Upper lobe of right lung (tissue), 1 donor: ENCODE measurements around the gene RBPJL. TPM values are rescaled to one million over a fixed set of nuclear protein-coding genes. Genes with fewer than 3 reads are reported as not detected.

ENCODE experiments used
- ATAC-seq: fragments of 200-7000 bp; cut with Tn5 transposase; one replicate; pipeline ENCODE4 v1.9.1; 2020; ENCODE audit warnings: mild to moderate bottlenecking, moderate library complexity
- DNase-seq: peaks from one replicate; pipeline ENCODE4 v3.0.0-alpha.2; 2020
- H3K27ac ChIP-seq: fragments of 200-600 bp; one replicate; pipeline ENCODE4 v1.8.0; 2022
- H3K27me3 ChIP-seq: fragments of 200-600 bp; one replicate; pipeline ENCODE4 v1.8.0; 2022; ENCODE audit warnings: mild to moderate bottlenecking
- H3K36me3 ChIP-seq: fragments of 200-600 bp; one replicate; pipeline ENCODE4 v1.8.0; 2022
- H3K4me1 ChIP-seq: fragments of 200-600 bp; one replicate; pipeline ENCODE4 v1.8.0; 2022
- H3K4me3 ChIP-seq: fragments of 200-600 bp; one replicate; pipeline ENCODE4 v1.8.0; 2022; ENCODE audit warnings: mild to moderate bottlenecking
- H3K9me3 ChIP-seq: fragments of 200-600 bp; one replicate; pipeline ENCODE4 v1.8.0; 2022
- CTCF ChIP-seq: fragments of 200-600 bp; IDR thresholded peaks from one replicate; pipeline ENCODE4 v1.8.0; 2022; ENCODE audit warnings: antibody characterized with exemption
- intact Hi-C: fragments of 100-400 bp; cut with DNase I; formaldehyde crosslinking; loops from one replicate; pipeline ENCODE4 v1.11.0; 2022
- total RNA-seq: library from RNA; stranded (reverse); fragmentation: NEBNext Ultra II Directional; extraction: Animal tissue kit (Norgen Biotek cat#: 25700); gene quantifications from one replicate; pipeline ENCODE4 v1.2.1, GENCODE V29; 2021
- donor health status: DM: no; HTN: yes; CAD: no; lungs with severe emphysema.

The RBPJL gene
- total RNA-seq, 1 donor from 2014 or later: not detected

GRCh38 chr20:45288860-45289259 lies 17.8 kb upstream of the RBPJL start:
- ATAC-seq: no peak
- no peak overlapping the region for H3K4me3 ChIP-seq
- intact Hi-C loops: no loop called here
- H3K27me3 ChIP-seq: peaks cover 3% of the 10 kb centered on the region
- TF ChIP-seq CTCF: no peak
- no peaks in the 10 kb centered on the region for H3K9me3 ChIP-seq
- peaks cover 10% of the 10 kb centered on the region for H3K4me1 ChIP-seq
- H3K27ac ChIP-seq: no peak overlapping the region
- DNase-seq: no peak
- H3K36me3 ChIP-seq: no peaks in the 10 kb centered on the region

- no peak overlapping the region for H3K4me3 ChIP-seq
- no peak for TF ChIP-seq CTCF
- no peaks in the 10 kb centered on the region for H3K9me3 ChIP-seq
- H3K36me3 ChIP-seq: no peaks in the 10 kb centered on the region
- intact Hi-C loops: no loop called here
- no peak for DNase-seq
- no peak overlapping the region for H3K27ac ChIP-seq
- peaks cover 3% of the 10 kb centered on the region for H3K27me3 ChIP-seq
- no peak for ATAC-seq
- H3K4me1 ChIP-seq: peaks cover 10% of the 10 kb centered on the region
Measured at GRCh38 chr20:45289942-45290676, 16.5 kb upstream of the RBPJL start.

GRCh38 chr20:45290677-45291355 lies 15.8 kb upstream of the RBPJL start:
- no peak overlapping the region for H3K27ac ChIP-seq
- H3K9me3 ChIP-seq: no peaks in the 10 kb centered on the region
- intact Hi-C loops: no loop called here
- ATAC-seq (peak; percentile 85), DNase-seq (peak; percentile 85)
- peak; percentile 89 for TF ChIP-seq CTCF
- H3K27me3 ChIP-seq: peaks cover 3% of the 10 kb centered on the region
- H3K4me3 ChIP-seq: no peak overlapping the region
- H3K4me1 ChIP-seq: peaks cover 10% of the 10 kb centered on the region
- no peaks in the 10 kb centered on the region for H3K36me3 ChIP-seq

- TF ChIP-seq CTCF: no peak
- Histone ChIP-seq H3K27ac (no peak overlapping the region), H3K4me3 (no peak overlapping the region), H3K9me3 (no peaks in the 10 kb centered on the region), H3K4me1 (peaks cover 10% of the 10 kb centered on the region), H3K27me3 (peaks cover 3% of the 10 kb centered on the region), H3K36me3 (no peaks in the 10 kb centered on the region)
- no peak for ATAC-seq
- DNase-seq: no peak
- intact Hi-C loops: no loop called here
Measured at GRCh38 chr20:45291526-45291925, 15.1 kb upstream of the RBPJL start.

GRCh38 chr20:45292343-45292742 lies 14.3 kb upstream of the RBPJL start:
- no peaks in the 10 kb centered on the region for H3K36me3 ChIP-seq
- no peak for TF ChIP-seq CTCF
- DNase-seq (no peak), ATAC-seq (no peak)
- H3K27ac ChIP-seq: no peak overlapping the region
- intact Hi-C loops: no loop called here
- no peaks in the 10 kb centered on the region for H3K9me3 ChIP-seq
- H3K27me3 ChIP-seq: peaks cover 3% of the 10 kb centered on the region
- peaks cover 10% of the 10 kb centered on the region for H3K4me1 ChIP-seq
- H3K4me3 ChIP-seq: no peak overlapping the region
